GM12878 (cell line): ENCODE measurements around the gene PSME3. TPM values are rescaled to one million over a fixed set of nuclear protein-coding genes. Genes with fewer than 3 reads are reported as not detected.
"Not testable (repeated sequence)": the region's sequence is repeated elsewhere in the genome, so short reads cannot be mapped to it uniquely, and the experiment has no call there.

ENCODE experiments used
- ATAC-seq: fragments of 200-7000 bp; cut with Tn5 transposase; 3 replicates; pipeline ENCODE4 v1.9.1; 2020; ENCODE audit warnings: mild to moderate bottlenecking, moderate library complexity
- BruUV-seq: library from RNA; stranded (reverse); fragments of 400-500 nt; replicated peaks from 2 replicates; lab custom pipeline; 2021; lab: Mats Ljungman, UMichigan
- CTCF ChIA-PET: fragments of 300-600 bp; sonication (Branson Sonifier 250); formaldehyde crosslinking; extraction: SDS; loops from one replicate; lab custom pipeline; 2021; ENCODE audit warnings: inconsistent platforms; lab: Yijun Ruan, JAX
- POLR2A ChIA-PET: fragments of 350-600 bp; formaldehyde crosslinking; extraction: SDS; loops from one replicate; lab custom pipeline; 2021; ENCODE audit warnings: inconsistent platforms; lab: Charles Lee
- RAD21 ChIA-PET: fragments of 300-600 bp; sonication (Branson Sonifier 250); formaldehyde crosslinking; loops from one replicate; lab custom pipeline; 2023; ENCODE audit warnings: antibody characterized with exemption; ENCODE audit not compliant: unreplicated experiment; lab: Charles Lee
- SMC1A ChIA-PET: fragments of 300-600 bp; sonication (Branson Sonifier 250); formaldehyde crosslinking; loops from one replicate; lab custom pipeline; 2023; ENCODE audit not compliant: unreplicated experiment, uncharacterized antibody; lab: Charles Lee
- DNase-seq: peaks from one replicate; pipeline ENCODE4 v3.0.0-alpha.2; 2011; ENCODE audit warnings: low read depth, low spot score
- FAIRE-seq: peaks from 3 replicates; lab custom pipeline; 2011; peaks lifted over from hg19 to GRCh38; lab: Jason Lieb, UNC
- H2AFZ ChIP-seq: 2 replicates; pipeline ENCODE4 v1.6.0; 2011; ENCODE audit warnings: low read depth, low read length, control low read depth; ENCODE audit not compliant: control insufficient read depth
- H3K27ac ChIP-seq: 2 replicates; pipeline ENCODE4 v1.5.1; 2011; ENCODE audit warnings: control low read depth; ENCODE audit not compliant: control insufficient read depth, insufficient read depth
- H3K27me3 ChIP-seq, 2 experiments: replicated peaks in 1 of 2; 2 replicates each; pipeline versions ENCODE4 v1.6.0 to v1.6.1; 2011; ENCODE audit warnings: low read length in 1 of 2; ENCODE audit not compliant: control insufficient read depth in 2 of 2, insufficient read depth in 2 of 2
- H3K36me3 ChIP-seq, 2 experiments: 2 replicates each; pipeline ENCODE4 v1.5.1; 2011; ENCODE audit warnings: low read length in 1 of 2; ENCODE audit not compliant: control insufficient read depth in 2 of 2, insufficient read depth in 2 of 2
- H3K4me1 ChIP-seq: 2 replicates; pipeline ENCODE4 v1.6.1; 2011; ENCODE audit warnings: mild to moderate bottlenecking, low read length, moderate library complexity, mixed read lengths; ENCODE audit not compliant: control insufficient read depth, insufficient read depth
- H3K4me2 ChIP-seq: 2 replicates; pipeline ENCODE4 v1.6.0; 2011; ENCODE audit warnings: control low read depth; ENCODE audit not compliant: control insufficient read depth, insufficient read depth
- H3K4me3 ChIP-seq: fragments of 200-600 bp; sonication (generic); 2 replicates; pipeline ENCODE4 v1.5.1; 2016
- H3K79me2 ChIP-seq: 2 replicates; pipeline ENCODE4 v1.6.0; 2011; ENCODE audit warnings: low read length; ENCODE audit not compliant: control insufficient read depth, insufficient read depth
- H3K9ac ChIP-seq: 2 replicates; pipeline ENCODE4 v1.8.0; 2011; ENCODE audit warnings: low read length, control low read depth, mixed read lengths; ENCODE audit not compliant: control insufficient read depth, insufficient read depth
- H3K9me3 ChIP-seq: replicated peaks from 3 replicates; pipeline ENCODE4 v1.5.1; 2011; ENCODE audit warnings: mild to moderate bottlenecking, low read length; ENCODE audit not compliant: control insufficient read depth, insufficient read depth
- H4K20me1 ChIP-seq: 2 replicates; pipeline ENCODE4 v1.6.0; 2011; ENCODE audit not compliant: control insufficient read depth, insufficient read depth
- CBX3 ChIP-seq: fragments of 200-600 bp; sonication (generic); IDR thresholded peaks from 2 replicates; pipeline ENCODE4 v1.6.1; 2016; ENCODE audit warnings: low read depth, borderline replicate concordance
- RBBP5 ChIP-seq: fragments of 200-600 bp; sonication (generic); conservative IDR thresholded peaks from 2 replicates; pipeline ENCODE4 v1.6.1; 2016
- WGBS: methylation state at CpG from one replicate; pipeline ENCODE4 v1.1.6; 2016; ENCODE audit warnings: low lambda C conversion rate; ENCODE audit not compliant: insufficient replicate concordance, insufficient coverage; ENCODE audit errors: missing lambda C conversion rate; 5-methylcytosine and 5-hydroxymethylcytosine counted together
- in situ Hi-C: fragments of 300-500 bp; cut with MboI; formaldehyde crosslinking; loops from 9 replicates; pipeline ENCODE4 v1.14.3; 2018; ENCODE audit warnings: mixed read lengths
- intact Hi-C: fragments of 100-400 bp; cut with micrococcal nuclease; formaldehyde crosslinking; loops from one replicate; pipeline ENCODE4 v1.14.2; 2022; ENCODE audit not compliant: unreplicated experiment
- polyA plus RNA-seq, 11 experiments: library from polyadenylated mRNA; depleted of rRNA in 4 of 11; unstranded in 6 of 11; stranded (reverse) in 5 of 11; fragments of >200 nt; fragmentation: Nextera tagmentation in 4 of 11; fragmentation: Illumina TruSeq in 1 of 11; extraction: Ambion mirVana in 4 of 11; extraction: Trizol in 1 of 11; gene quantifications; 1 replicate in 1 of 11; 2 replicates in 10 of 11; pipeline versions ENCODE4 v1.2.1 to v1.2.3, GENCODE V29; 2011 to 2016; ENCODE audit warnings: inconsistent platforms in 2 of 11, missing spikeins in 2 of 11, low read depth in 1 of 11
- total RNA-seq, 4 experiments: library from RNA; depleted of rRNA in 3 of 4; stranded (reverse); fragments of >200 nt in 3 of 4; fragmentation: Illumina TruSeq in 1 of 4; extraction: Trizol in 1 of 4; gene quantifications; 2 replicates each; pipeline versions ENCODE4 v1.2.1 to v1.2.3, GENCODE V29; 2013 to 2021

PSME3 gene
- total and polyA plus RNA-seq, 10 of the 15 experiments (the other 5 are each of a cell fraction or from before 2014, with no cell fraction given), result 26.9 to 330 (median 137) TPM

DNA sequence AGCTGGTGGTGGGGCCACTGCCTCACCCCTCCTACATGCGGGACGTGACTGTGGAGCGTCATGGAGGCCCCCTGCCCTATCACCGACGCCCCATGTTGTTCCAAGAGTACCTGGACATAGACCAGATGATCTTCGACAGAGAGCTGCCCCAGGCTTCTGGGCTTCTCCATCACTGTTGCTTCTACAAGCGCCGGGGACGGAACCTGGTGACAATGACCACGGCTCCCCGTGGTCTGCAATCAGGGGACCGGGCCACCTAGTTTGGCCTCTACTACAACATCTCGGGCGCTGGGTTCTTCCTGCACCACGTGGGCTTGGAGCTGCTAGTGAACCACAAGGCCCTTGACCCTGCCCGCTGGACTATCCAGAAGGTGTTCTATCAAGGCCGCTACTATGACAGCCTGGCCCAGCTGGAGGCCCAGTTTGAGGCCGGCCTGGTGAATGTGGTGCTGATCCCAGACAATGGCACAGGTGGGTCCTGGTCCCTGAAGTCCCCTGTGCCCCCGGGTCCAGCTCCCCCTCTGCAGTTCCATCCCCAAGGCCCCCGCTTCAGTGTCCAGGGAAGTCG, 34.6 kb downstream of the PSME3 start:
- DNase-seq, H3K27ac ChIP-seq, in situ Hi-C loops, CTCF ChIA-PET, H3K9me3 ChIP-seq, H4K20me1 ChIP-seq, H2AFZ ChIP-seq, H3K9ac ChIP-seq, intact Hi-C loops, H3K36me3 ChIP-seq, H3K79me2 ChIP-seq, FAIRE-seq, SMC1A ChIA-PET, H3K27me3 ChIP-seq, POLR2A ChIA-PET, H3K4me2 ChIP-seq, BruUV-seq, H3K4me1 ChIP-seq, H3K4me3 ChIP-seq, ATAC-seq, RAD21 ChIA-PET: not testable (repeated sequence)
- 46% methylated on average over 21 of the region's 21 CpGs for WGBS

- Histone ChIP-seq H3K9me3 (no peaks in the 10 kb centered on the region; the same call in 2 of the 3 replicates), H3K4me3 (no peak overlapping the region), H2AFZ (no peak overlapping the region), H3K4me2 (no peak overlapping the region), H4K20me1 (no peaks in the 10 kb centered on the region), H3K9ac (no peak overlapping the region), H3K36me3 (no peaks in the 10 kb centered on the region), H3K79me2 (no peaks in the 10 kb centered on the region), H3K4me1 (no peaks in the 10 kb centered on the region), H3K27ac (no peak overlapping the region), H3K27me3 (peaks cover 2 to 3% of the 10 kb centered on the region in 2 experiments; a peak in 2 of 4 replicates)
- ChIA-PET CTCF (interaction anchor here (0.6 kb wide), 1 partner anchor 1111 kb away, joined by 3 read pairs; no protein-coding TSS in a partner anchor), POLR2A (no interaction called here), SMC1A (no interaction called here), RAD21 (interaction anchor here (1.0 kb wide), 1 partner anchor 64 kb away, joined by 3 read pairs; no protein-coding TSS in a partner anchor)
- DNase-seq (no peak), FAIRE-seq (no peak), ATAC-seq (no peak)
- intact Hi-C loops, result no loop called here
- in situ Hi-C loops, result no loop called here
- WGBS, result 64% methylated on average over 12 of the region's 12 CpGs
- TF ChIP-seq CBX3, result no peak
- no peak for TF ChIP-seq RBBP5
- TF ChIP-seq, all 136 proteins: peak for 0
- BruUV-seq, result no TSS peak
Observed at GRCh38 chr17:42868338-42868737, 35.1 kb downstream of the PSME3 start.
